ENCODE measurements around the gene EPHA6. TPM values are rescaled to one million over a fixed set of nuclear protein-coding genes. Genes with fewer than 3 reads are reported as not detected.

EPHA6 gene
- total RNA-seq, 4 donors from 2014 or later: 2.1 to 7.0 (median 5.8) TPM

- TF ChIP-seq CTCF (IDR thresholded peaks at IDR 0.05): no peak
- no peak for TF ChIP-seq POLR2A (IDR thresholded peaks at IDR 0.05)
- intact Hi-C loops (cut with DNase I): no loop called here
These were observed 486.7 kb downstream of the EPHA6 start for GRCh38 chr3:97301114-97301513.

GRCh38 chr3:97306226-97306625 is 491.8 kb downstream of the EPHA6 start:
- intact Hi-C loops (cut with DNase I): no loop called here
- Histone ChIP-seq H3K27me3 (no peaks in the 10 kb centered on the region), H3K27ac (no peak overlapping the region), H3K9me3 (no peaks in the 10 kb centered on the region), H3K4me1 (no peaks in the 10 kb centered on the region), H3K36me3 (no peaks in the 10 kb centered on the region), H3K4me3 (replicated peaks in 1 of 3) (no peak overlapping the region)
- 85 to 87% methylated on average over 1 of the region's 1 CpG for WGBS, 2 donors
- TF ChIP-seq POLR2A (IDR thresholded peaks at IDR 0.05): no peak
- TF ChIP-seq CTCF (IDR thresholded peaks at IDR 0.05): no peak
- no peak for DNase-seq

More at GRCh38 chr3:97301114-97301513, 486.7 kb downstream of the EPHA6 start:
- no peaks in the 10 kb centered on the region for H3K9me3 ChIP-seq
- H3K36me3 ChIP-seq: no peaks in the 10 kb centered on the region
- H3K4me3 ChIP-seq (replicated peaks in 1 of 3): no peak overlapping the region
- DNase-seq: no peak
- H3K4me1 ChIP-seq: no peaks in the 10 kb centered on the region
- H3K27ac ChIP-seq: no peak overlapping the region
- H3K27me3 ChIP-seq: no peaks in the 10 kb centered on the region

GRCh38 chr3:97338375-97338774 is 524.0 kb downstream of the EPHA6 start:
- no peak for DNase-seq
- Histone ChIP-seq H3K36me3 (no peaks in the 10 kb centered on the region), H3K4me1 (no peaks in the 10 kb centered on the region), H3K9me3 (no peaks in the 10 kb centered on the region), H3K4me3 (replicated peaks in 1 of 3) (no peak overlapping the region), H3K27me3 (no peaks in the 10 kb centered on the region), H3K27ac (no peak overlapping the region)
- intact Hi-C loops (cut with DNase I): no loop called here
- TF ChIP-seq CTCF (IDR thresholded peaks at IDR 0.05) (no peak), POLR2A (IDR thresholded peaks at IDR 0.05) (no peak)
- 73 to 82% methylated on average over 3 of the region's 3 CpGs for WGBS, 2 donors

GRCh38 chr3:97340940-97341339 is 526.5 kb downstream of the EPHA6 start:
- no peaks in the 10 kb centered on the region for H3K27me3 ChIP-seq
- H3K4me1 ChIP-seq: no peaks in the 10 kb centered on the region
- TF ChIP-seq CTCF (IDR thresholded peaks at IDR 0.05): no peak
- TF ChIP-seq POLR2A (IDR thresholded peaks at IDR 0.05): no peak
- DNase-seq: no peak
- H3K27ac ChIP-seq: no peak overlapping the region
- no peaks in the 10 kb centered on the region for H3K36me3 ChIP-seq
- WGBS, 2 donors: 43 to 47% methylated on average over 2 of the region's 2 CpGs
- intact Hi-C loops (cut with DNase I): no loop called here
- no peaks in the 10 kb centered on the region for H3K9me3 ChIP-seq
- no peak overlapping the region for H3K4me3 ChIP-seq (replicated peaks in 1 of 3)

- H3K36me3 ChIP-seq: no peaks in the 10 kb centered on the region
- H3K27ac ChIP-seq: no peak overlapping the region
- no peaks in the 10 kb centered on the region for H3K27me3 ChIP-seq
- intact Hi-C loops (cut with DNase I): no loop called here
- no peaks in the 10 kb centered on the region for H3K4me1 ChIP-seq
- 69 to 72% methylated on average over 1 of the region's 1 CpG for WGBS, 2 donors
- H3K9me3 ChIP-seq: no peaks in the 10 kb centered on the region
- TF ChIP-seq CTCF (IDR thresholded peaks at IDR 0.05) (no peak), POLR2A (IDR thresholded peaks at IDR 0.05) (no peak)
- DNase-seq: no peak
- no peak overlapping the region for H3K4me3 ChIP-seq (replicated peaks in 1 of 3)
These were observed 533.4 kb downstream of the EPHA6 start for GRCh38 chr3:97347780-97348179.
